ENCODE measurements around the gene PRKAR2B. TPM values are rescaled to one million over a fixed set of nuclear protein-coding genes. Genes with fewer than 3 reads are reported as not detected.
A peak's percentile ranks its signal among the peaks of the same experiment; 100 is the strongest.

PRKAR2B gene
- total RNA-seq, 3 donors from 2014 or later = 34.7 to 252 (median 64.1) TPM

DNA sequence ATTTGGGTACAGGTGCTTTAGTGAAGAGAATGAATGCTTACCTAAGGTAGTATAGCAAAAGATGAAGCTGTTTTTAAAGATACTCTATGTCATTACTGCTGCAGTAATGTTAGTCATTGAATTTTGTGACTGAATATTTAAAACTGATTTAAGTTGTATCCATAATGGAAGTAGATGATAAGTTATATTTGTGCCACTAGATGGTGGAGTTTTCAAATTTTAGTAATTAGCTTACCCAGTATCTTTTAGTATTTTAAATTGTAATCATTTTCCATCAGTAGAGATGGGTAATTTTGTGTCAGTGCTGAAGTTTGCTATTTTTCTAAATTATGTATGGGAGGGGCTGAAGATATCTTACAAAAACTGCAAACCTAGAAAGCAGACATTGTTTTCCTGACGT, 149.5 kb downstream of the PRKAR2B start:
- no peaks in the 10 kb centered on the region for H3K4me1 ChIP-seq
- H3K27ac ChIP-seq = no peak overlapping the region
- intact Hi-C loops (cut with DNase I; ENCODE audit: low total_unique reads) = no loop called here
- no peaks in the 10 kb centered on the region for H3K9me3 ChIP-seq
- no peak for TF ChIP-seq POLR2AphosphoS5 (IDR thresholded peaks at IDR 0.05)
- TF ChIP-seq, protein P1, sequence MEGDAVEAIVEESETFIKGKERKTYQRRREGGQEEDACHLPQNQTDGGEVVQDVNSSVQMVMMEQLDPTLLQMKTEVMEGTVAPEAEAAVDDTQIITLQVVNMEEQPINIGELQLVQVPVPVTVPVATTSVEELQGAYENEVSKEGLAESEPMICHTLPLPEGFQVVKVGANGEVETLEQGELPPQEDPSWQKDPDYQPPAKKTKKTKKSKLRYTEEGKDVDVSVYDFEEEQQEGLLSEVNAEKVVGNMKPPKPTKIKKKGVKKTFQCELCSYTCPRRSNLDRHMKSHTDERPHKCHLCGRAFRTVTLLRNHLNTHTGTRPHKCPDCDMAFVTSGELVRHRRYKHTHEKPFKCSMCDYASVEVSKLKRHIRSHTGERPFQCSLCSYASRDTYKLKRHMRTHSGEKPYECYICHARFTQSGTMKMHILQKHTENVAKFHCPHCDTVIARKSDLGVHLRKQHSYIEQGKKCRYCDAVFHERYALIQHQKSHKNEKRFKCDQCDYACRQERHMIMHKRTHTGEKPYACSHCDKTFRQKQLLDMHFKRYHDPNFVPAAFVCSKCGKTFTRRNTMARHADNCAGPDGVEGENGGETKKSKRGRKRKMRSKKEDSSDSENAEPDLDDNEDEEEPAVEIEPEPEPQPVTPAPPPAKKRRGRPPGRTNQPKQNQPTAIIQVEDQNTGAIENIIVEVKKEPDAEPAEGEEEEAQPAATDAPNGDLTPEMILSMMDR (IDR thresholded peaks at IDR 0.05) = no peak
- no peak for TF ChIP-seq POLR2A (IDR thresholded peaks at IDR 0.05)
- no peak for DNase-seq (ENCODE audit: low spot score in 2 of 2)
- H3K27me3 ChIP-seq = no peaks in the 10 kb centered on the region
- H3K4me3 ChIP-seq = no peak overlapping the region
- peaks cover 6% of the 10 kb centered on the region for H3K36me3 ChIP-seq

DNA sequence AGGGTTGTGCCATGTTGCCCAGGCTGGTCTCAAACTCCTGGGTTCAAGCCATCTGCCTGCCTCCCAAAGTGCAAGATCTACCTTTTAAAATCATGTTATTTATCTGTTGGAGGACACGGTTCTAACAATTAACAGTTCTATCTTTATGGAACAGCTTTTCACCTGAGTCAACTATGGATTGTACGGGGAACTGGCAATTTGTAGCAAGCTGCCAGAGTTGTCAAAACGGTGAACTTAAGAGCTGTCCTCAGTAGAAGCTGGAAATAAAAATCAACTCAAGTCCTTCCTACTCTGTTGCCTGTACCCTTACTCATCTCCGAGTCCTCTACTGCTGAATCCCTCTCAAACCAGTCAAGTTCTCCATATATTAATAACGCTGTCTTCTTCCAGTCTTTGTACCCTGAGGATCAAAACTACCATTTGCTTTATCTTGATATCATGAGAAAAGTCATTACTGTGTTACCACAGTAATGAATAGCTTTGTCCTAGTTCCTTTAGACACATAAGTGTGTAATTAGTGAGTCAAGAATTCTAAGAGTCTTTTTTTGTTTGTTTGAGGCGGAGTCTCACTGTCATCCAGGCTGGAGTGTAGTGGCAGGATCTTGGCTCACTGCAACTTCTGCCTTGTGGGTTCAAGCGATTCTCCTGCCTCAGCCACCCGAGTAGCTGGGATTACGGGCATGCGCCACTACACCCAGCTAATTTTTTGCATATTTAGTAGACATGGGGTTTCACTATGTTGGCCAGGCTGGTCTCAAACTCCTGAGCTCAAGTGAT, 152.5 kb downstream of the PRKAR2B start:
- Histone ChIP-seq H3K27ac (peak overlapping the region; percentile 36 to 51), H3K4me1 (no peaks in the 10 kb centered on the region), H3K27me3 (no peaks in the 10 kb centered on the region), H3K36me3 (no peaks in the 10 kb centered on the region), H3K4me3 (no peak overlapping the region), H3K9me3 (no peaks in the 10 kb centered on the region)
- no peak for DNase-seq (ENCODE audit: low spot score in 2 of 2)
- intact Hi-C loops (cut with DNase I; ENCODE audit: low total_unique reads) = no loop called here
- TF ChIP-seq, protein P1 (IDR thresholded peaks at IDR 0.05) = no peak
- TF ChIP-seq POLR2A (IDR thresholded peaks at IDR 0.05) = no peak
- TF ChIP-seq POLR2AphosphoS5 (IDR thresholded peaks at IDR 0.05) = no peak

DNA sequence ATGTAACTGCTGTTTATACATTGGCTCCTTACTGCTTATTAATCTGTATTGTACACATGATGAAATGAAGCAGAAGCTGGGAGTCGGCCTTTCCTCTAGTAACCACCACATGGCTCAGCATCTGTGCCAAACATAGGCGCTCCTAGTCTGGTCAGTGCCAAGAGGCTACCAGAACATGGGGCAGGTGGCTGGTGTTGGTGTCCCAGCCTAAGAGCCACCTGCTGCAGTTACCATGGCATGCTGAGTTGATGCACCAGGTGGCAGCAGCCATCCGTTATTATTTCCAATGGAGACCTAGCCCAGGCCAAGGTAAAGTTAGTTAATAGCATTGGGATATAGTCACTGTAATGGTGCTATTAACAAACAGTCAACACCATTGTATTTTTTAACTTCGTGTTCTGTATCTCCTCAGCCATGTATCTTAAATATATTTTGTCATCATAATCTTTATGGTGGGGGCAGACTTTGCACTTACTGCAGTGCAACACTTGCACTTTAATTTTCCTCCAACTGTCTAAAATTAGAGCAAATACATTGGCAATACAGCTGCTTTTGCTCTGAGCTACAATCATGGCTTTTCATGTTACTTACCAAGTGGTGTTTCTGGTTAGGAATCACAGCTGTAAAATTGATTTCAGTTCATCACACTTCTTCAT, 157.4 kb downstream of the PRKAR2B start:
- H3K36me3 ChIP-seq = peaks cover 6% of the 10 kb centered on the region
- no peaks in the 10 kb centered on the region for H3K9me3 ChIP-seq
- intact Hi-C loops (cut with DNase I; ENCODE audit: low total_unique reads) = loop anchor here (2.0 kb wide), 1 partner anchor 41 kb away; no protein-coding TSS in a partner anchor
- H3K27ac ChIP-seq = no peak overlapping the region
- no peak overlapping the region for H3K4me3 ChIP-seq
- DNase-seq (ENCODE audit: low spot score in 2 of 2) = no peak
- no peaks in the 10 kb centered on the region for H3K4me1 ChIP-seq
- no peak for TF ChIP-seq POLR2A (IDR thresholded peaks at IDR 0.05)
- TF ChIP-seq, protein P1 (IDR thresholded peaks at IDR 0.05) = peak in 2 of 3 donors; percentile 51 to 53
- TF ChIP-seq POLR2AphosphoS5 (IDR thresholded peaks at IDR 0.05) = no peak
- no peaks in the 10 kb centered on the region for H3K27me3 ChIP-seq

DNA sequence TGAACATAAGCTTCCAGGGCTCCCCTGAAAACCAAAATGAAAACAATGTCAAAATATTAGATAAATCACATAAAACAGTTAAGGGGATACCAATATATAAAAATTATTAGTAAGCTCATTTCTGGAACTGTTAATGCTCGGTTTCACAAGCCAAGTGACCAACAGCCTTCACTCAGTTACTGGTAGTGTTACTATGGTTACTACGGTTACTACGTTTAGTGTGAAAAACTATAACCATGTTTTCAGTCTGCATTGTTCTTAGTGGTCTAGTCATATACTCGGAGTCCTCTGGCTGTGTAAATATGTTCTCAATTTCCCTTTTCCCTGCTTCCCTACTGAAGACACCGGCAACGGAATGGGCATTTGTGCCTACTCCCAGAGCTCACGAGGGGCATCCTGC, 159.1 kb downstream of the PRKAR2B start:
- intact Hi-C loops (cut with DNase I; ENCODE audit: low total_unique reads) = no loop called here
- Histone ChIP-seq H3K27ac (peak overlapping the region in 1 of 2 donors; percentile 9), H3K36me3 (peaks cover 6% of the 10 kb centered on the region)

More for the DNA sequence above, 159.1 kb downstream of the PRKAR2B start:
- H3K27me3 ChIP-seq = no peaks in the 10 kb centered on the region
- DNase-seq (ENCODE audit: low spot score in 2 of 2) = no peak
- no peak overlapping the region for H3K4me3 ChIP-seq
- H3K9me3 ChIP-seq = no peaks in the 10 kb centered on the region
- peaks cover 0 to 9% of the 10 kb centered on the region in 2 donors for H3K4me1 ChIP-seq
- TF ChIP-seq, protein P1 (IDR thresholded peaks at IDR 0.05) = no peak
- TF ChIP-seq POLR2AphosphoS5 (IDR thresholded peaks at IDR 0.05) = no peak
- no peak for TF ChIP-seq POLR2A (IDR thresholded peaks at IDR 0.05)

Data from breast epithelium (tissue), 4 donors.